8988T (cell line): Measurements from ENCODE around the gene SALL2.
A peak's percentile ranks its signal among the peaks of the same experiment; 100 is the strongest.

ENCODE experiments used
- DNase-seq: peaks from one replicate; pipeline ENCODE4 v3.0.0; 2011

The SALL2 gene

DNA sequence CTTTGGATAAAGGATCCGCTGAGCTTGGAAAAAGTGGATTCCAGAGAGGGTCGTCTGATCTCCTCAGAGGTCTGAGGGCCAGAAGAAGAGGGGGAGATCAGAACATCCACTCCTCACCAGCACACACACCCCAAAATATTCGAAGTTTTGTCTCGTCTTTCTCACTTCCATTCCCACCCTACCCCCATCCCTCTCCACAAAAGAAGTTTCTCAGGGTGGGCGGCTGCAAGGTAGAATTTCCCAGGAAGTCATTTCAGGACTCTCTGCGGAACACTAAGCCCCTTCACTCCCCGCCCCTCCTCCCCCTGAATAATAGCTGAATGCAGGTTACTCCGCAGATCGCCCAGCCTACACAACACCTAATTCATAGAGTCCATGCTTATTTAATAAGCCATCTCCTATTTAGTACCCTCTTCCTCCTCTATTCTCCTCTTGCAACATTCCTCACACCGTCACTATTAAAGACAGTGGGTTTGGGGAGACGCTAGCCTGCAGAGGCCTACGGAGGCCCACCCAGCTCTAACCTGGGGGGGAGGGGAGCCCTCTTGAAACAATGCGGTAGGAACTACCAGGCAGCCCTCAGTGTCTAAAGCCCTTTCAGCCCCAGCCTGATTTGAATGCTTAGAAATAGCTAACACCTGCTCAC lies 649 bp upstream of the SALL2 start:
- DNase-seq, result no peak

DNA sequence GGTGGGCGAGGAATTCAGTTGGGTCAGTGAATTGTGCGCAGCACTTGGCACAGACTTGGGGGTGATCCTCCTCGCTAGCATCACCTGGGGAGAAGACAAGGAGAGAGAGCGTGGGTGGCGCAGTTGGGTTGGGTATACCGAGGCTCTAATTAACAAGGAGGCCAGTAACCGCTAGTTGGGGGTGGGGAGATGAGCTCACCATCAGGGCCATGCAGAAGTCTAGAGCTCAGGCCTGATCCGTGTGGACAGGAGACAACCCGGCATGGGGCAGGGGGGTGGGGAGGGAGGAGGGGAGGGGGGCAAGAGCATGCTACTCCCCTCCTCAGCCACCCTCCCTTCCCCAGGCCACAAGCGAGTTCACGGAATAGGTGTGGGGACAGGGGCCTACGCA lies 580 bp downstream of the SALL2 start:
- DNase-seq, result no peak

DNA sequence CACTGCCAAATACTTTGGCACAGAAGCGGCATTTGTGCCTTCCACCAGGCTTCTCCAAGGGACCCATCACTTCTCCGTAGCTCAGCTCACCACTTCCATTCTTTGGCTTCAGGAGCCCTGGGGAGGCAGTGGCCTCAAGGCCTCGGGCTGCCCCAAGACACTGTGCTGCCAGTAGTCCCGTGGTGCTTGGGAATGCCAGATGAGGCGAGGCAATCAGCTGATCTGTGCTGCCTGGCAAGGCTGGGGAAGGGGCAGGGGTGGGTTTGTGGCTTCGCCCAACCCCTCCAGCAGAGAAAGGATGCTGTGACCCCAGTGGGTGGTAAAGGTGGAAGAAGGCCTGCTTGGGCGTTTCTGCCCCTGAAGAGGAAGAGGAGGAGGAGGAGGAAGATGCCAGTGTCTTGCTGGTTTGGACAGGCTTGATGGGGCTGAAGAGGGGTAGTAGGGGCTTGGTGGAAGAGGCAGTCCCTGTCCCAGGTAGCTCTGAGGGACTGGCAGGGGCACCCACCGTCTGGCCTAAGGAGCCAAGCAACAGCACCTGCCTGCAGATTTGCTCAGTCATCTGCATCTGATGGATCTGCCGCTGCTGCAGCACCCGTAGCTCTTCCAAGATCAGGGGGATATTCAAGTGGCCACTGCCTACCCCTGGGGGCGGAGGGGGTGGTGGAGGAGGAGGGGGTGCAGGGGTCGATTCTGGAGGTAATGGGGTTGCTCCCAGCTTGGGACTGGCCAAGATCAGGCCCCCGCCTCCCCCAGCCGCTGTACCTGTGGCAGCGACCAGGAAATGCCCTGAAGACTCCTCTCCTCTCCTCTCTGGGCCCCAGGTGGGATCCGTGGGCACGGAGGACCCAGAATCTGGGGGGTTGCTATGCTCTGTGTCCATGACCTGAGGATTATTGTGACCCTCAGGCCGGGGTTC lies 1.3 kb downstream of the SALL2 start:
- DNase-seq, result no peak

DNA sequence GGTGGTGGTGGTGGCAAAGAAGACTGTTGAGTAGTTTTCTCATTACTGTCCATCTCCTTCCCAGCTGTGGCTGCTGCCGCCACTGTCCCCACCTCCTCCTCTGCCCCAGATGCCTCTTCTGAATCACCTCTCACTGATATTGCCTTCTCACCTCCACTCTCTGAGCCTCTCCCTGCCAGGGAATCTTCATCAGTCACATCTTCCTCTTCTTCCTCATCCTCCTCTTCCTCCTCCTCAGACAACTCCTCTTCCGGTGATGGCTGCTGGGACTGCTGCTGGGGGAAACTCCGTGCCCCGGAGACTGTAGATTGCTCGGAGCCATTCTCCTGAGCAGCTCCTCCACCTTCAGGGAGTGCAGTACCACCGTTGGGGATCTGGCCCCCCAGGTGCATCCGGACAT lies 2.9 kb downstream of the SALL2 start:
- DNase-seq, result no peak

DNA sequence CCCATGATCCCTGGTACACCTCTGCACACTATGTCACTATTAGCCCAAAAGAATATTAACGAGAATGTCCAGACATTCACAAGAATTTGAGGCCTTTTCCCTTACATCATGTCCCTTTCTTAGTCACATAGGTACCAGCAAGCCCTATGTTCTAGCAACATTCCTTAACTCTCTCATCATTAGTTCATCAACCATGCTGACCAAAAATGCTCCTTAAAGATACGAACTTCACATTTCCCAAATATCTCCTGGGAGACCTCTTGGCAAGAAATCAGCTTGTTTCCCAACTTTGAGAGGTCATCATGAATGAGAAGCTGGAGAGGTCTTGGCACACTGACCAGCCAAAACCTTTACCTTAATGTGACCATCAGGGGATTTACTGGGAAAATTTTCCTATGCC lies 4.6 kb downstream of the SALL2 start:
- no peak for DNase-seq

DNA sequence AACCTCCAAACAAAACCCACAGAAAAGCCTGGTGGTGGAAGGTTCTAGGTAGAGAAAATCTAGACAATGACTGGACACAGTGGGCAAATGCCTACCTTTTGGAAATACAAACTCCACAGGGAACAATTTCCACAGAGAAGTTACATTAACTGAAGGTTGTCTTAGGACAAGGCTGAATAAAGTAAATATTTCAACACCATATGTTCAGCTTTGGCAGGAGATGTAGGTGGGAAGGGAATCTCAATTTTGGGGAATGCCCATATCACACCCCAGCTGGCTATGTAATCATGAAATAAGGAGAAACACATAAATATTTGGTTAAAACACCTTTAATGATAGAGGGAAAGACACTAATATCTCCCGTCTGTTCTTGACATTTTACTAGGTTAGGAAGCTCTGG lies 5.4 kb downstream of the SALL2 start:
- DNase-seq, result no peak

DNA sequence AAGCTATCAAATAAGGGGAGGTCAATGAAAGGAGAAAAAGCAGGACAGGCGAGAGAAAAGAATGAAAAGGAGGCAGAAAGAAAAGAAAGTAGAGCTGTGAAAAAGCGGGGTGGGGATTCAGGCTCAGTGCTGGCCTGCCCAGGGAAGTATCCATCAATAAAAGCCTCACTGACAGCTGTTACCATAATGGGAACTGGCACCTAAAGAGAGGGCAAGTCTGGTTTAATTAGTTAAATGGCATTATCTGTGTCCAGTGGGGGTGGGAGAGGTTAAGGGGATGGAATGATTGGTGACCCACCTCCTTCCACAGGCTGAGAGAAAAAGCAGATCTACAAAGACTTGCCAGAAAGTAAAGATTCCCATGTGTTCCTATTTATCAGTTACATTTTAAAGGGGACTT lies 7.4 kb downstream of the SALL2 start:
- DNase-seq, result no peak

DNA sequence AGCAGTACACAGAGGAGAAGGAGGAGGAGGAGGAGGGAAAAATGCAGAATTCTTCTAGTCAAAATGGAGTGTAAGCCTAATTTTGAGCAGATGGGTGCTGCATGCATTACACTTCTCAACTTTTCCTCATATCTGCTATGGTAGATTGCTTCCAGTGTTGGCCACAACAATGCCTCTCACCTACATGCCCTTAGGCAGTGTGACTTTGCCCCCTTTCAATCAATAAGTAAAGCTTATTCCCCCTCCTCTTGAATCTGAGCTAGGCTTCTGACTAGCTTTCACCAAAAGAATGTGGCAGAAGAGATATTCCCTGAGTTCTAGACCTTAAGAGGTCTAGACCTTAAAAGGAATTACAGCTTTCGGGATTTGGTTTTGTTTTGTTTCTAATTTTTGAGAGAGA lies 11.8 kb downstream of the SALL2 start:
- DNase-seq, result no peak

DNA sequence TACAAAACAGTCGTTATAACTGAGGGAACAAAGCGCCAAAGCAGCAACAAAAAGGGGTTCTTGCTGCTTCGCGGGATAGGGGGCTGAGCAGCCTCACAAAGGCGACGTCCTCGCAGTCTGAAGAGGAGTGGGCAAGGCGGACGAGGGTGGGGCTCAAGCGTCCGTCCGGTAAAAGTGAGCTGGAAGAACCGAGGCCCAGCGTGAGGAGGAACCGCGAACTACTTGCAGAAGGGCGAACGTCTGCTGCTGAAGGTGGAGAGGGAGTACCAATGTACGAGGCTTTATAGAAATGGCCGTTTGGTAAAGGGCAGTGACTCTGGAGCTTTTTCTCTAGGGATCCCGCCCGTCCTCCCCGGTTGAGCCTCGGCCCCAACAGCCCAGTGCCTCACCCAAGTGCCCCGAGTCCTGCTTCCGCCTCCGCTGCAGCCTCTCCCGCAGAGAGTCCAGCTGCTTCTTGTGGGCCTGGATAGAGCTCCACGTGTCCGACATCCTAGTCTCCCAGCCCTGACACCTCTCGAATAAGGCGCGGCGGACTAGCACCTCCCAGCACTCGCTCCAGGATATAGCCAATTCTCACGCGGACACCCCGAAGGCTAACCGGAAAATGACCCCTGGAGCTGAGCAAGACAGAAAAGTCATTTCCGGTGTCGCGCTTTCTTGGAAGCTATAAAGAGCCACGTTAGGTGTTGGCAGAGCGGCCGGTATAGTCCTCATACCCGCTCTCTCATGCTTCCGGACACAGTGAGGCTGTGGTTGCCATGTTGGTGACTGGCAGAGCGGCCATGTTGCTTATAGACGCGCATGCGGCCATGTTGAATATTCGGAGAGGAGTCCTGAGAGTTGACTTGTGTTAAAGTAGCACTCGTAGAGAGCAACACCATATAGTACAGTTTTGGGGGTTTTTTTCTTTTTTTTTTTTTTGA lies 15.2 kb downstream of the SALL2 start, which contains the start of gene METTL3:
Gene METTL3 (minus strand): TSS at position 606 of the 923 bp plus-strand sequence. CDS start 117 bp downstream, at position 489.
- DNase-seq, result peak; percentile 21

DNA sequence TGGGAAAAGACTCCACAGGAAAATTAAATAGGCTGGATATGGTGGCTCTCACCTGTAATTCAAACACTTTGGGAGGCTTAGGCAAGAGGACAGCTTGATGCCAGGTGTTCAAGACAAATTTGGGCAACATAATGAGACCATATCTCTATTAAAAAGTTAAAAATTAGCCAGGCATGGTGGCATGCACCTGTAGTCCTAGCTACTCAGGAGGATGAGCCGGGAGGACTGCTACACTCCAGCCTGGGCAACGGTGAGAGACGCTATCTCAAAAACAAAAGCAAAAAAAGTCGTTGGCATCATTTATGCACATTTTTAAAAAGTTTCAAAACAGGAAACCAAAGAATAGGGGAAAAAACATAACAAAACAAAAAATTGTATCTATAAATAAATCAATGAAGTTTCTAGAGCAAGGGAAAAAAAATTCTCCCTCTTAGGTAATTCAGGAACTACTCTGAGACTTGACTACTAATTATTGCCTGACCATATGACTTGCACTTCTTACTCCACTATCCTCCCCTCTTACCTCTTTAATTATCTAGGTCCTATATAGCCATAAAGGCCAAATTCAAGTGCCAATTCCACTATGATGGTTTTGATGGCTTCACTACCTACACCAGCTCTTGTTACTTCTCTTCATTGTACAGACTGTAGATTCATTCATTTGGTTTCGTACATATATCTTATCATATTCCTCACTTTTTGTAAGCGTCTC lies 16.6 kb downstream of the SALL2 start:
- no peak for DNase-seq

DNA sequence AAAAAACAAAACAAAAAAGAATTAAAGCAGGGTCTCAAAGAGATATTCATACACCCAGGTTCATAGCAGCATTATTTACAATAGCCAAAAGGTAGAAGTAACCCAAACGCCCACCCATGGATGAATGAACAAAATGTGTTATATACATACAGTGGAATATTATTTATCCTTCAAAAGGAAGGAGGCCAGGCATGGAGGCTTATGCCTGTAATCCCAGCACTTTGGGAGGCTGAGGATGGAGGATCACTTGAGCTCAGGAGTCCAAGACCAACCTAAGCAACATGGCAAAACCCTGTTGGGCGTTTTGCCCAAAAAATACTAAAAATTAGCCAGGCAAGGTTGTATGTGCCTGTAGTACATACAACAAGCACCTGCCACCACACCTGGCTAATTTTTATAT lies 19.6 kb downstream of the SALL2 start:
- DNase-seq, result no peak

DNA sequence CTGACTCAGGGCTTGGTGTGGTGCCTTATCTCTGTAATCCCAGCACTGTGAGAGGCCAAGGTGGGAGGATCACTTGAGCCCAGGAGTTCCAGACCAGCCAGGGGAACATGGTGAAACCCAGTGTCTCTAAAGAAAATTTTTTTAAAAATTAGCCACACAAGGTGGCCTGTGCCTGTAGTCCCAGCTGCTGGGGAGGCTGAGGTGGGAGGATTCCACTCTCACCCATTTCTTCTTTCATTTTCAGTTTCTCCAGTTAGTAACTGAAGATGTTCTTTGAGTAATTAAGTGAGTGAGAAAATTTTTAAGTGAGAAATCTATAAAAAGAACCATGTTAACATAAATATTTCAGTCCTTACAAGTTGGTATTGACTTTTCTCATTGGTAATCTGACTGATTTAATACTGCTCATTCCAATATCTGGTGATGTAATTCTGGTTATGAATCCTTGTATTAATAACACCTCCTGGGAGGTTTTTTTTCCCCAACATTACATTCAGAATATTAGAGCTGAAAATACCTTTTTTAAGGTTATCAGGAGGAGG lies 21.1 kb downstream of the SALL2 start:
- no peak for DNase-seq

DNA sequence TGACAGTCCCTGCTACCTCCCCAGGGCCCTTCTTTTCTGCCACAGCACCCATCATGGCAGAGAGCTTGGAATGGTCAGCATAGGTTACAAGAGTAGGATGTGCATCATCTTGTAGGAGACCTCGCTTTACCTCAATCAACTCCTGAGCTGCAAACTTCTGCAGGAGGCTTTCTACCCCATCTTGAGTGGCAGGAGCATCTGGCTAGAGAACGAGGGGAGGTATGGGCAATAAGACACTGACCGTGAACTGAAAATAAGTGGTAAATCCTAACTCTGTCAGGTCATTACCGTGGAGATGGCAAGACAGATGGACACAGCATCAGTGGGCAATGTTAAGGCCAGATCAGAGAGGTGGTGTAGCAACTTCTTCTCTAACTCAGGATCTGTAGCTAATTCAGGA lies 22.8 kb downstream of the SALL2 start:
- DNase-seq, result no peak

DNA sequence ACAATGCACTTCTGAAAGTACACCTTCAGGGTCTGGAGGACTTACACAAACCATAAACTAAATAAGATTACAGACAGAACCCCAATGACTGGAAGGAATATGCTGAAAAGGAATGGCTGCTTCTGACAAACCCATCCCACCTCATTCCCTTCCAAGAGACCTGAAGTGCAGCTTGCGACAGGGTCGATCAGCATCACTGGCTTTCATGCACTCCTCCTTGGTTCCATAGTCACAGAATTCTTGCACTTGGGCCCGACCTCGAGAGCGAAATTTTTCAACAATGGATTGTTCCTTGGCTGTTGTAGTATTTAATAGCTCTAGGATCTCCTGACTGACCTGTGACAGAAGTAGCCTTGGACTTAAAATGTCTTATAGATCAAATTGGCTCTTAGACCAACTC lies 24.6 kb downstream of the SALL2 start:
- no peak for DNase-seq

DNA sequence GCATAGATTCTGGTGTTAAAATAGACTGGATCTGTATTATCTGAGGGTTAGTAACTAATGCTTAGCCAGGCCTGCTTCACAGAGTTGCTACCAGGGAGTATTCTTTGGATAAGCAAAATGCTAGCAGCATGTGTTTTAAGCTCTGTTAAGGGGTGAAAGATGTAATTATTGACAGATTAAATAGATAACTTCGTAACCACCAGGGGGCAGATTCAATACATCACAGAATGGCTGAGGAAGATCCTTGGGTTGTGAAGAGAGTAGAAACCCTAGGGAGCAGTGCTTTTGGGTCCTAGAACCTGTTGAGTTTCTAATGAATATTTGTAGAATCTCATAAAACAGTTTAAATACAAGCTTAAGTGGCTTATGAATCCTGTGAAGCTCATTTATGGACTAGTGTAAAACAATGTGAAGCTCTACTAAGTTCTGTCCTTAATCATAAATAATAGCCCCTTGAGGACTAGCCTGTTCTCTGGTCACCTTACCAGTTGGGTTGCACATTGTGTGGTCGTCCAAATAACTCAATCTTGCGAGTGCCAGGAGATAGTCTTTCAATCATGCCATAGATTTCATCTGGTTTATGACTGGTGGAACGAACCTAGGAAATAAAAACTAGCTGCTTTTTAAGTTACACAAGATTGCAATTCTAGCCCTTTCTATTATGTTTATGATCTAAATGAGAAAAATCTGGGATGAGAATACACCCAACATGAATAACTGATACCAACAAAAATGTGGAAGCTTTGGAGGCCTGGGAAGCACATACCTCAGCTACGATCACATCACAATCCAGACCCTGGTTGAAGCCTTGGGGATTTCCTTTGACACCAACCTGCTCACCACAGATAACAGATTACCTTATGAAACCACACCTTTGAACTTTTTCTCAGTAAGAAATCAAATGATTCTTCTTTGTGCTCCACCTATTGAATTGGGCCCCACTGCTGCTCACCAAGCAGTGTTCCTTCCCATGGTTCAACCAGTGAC lies 27.3 kb downstream of the SALL2 start:
- no peak for DNase-seq

DNA sequence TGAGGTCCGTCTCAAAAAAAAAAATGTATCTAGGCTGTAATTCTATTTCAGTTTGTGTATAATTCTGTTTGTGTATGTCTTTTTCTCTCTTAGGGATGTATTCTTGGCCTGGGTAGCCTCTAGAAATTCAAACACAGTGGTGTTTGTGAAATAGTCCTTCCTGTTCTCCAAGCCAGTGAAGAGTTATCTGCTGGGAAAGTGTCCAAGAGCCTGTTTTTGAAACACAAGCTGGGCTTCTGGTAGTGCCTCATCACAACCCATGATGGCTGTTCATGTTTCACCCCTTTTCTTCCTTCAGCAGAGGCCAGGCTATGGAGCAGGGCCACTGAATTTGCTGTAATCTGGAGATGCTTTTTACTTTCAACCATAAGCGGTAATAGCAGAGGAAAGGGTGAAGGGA lies 29.7 kb downstream of the SALL2 start:
- DNase-seq, result no peak

DNA sequence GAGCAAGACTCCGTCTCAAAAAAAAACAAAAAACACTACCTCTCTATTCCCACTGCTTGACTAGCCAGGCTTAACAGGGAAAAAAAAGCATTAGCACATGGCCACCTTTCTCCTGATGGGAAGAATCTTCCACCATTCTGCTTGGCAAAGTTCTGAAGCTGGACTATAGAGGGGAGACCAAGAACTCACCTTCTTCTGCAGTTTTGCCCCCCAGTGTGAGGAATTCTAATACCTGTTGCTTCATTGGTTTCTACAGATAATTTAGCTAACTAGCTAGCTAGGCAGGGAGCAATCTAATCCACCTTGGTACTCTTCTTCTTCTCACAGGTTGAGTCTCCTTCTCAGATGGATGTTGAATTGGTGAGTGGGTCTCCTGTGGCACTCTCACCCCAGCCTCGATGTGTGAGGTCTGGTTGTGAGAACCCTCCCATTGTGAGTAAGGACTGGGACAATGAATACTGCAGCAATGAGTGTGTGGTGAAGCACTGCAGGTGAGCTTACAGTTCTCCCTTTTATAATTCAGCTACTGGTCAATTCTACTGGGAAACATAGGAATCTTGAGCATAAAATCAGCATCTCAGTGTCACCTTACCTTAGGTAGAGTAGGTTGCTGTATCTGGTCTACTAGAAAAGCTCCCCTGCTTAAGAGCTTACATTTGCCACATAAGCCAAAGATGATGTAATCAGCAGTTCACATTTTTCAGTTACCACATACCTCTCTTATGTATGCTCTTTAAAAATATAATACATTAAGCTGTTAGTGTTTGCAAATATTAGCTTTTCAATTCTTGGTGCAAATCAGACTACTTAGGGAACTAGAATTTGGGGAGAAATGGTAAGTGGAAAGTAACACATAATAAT lies 31.0 kb downstream of the SALL2 start:
- DNase-seq, result no peak

DNA sequence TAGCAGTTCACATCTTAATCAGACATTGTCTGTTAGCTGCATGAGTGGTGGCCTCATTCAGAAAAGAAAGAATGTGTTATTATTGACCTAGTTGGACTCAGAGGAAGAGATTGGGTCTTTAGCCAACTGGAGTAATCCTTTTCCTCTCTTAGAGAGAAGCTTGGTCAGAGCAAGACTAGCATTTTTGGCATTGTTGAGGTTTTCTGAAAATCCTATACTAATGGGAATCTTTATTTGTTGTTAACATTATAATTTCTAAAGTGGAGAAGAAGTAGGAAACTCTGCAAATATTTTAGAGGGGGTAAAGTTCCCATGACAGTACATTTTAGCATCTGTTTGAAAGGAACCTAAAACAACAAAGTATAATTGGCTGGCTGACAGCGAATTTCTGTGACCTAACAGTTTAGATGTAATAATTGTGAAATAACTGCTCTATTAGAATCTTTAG lies 39.5 kb downstream of the SALL2 start:
- DNase-seq, result no peak

DNA sequence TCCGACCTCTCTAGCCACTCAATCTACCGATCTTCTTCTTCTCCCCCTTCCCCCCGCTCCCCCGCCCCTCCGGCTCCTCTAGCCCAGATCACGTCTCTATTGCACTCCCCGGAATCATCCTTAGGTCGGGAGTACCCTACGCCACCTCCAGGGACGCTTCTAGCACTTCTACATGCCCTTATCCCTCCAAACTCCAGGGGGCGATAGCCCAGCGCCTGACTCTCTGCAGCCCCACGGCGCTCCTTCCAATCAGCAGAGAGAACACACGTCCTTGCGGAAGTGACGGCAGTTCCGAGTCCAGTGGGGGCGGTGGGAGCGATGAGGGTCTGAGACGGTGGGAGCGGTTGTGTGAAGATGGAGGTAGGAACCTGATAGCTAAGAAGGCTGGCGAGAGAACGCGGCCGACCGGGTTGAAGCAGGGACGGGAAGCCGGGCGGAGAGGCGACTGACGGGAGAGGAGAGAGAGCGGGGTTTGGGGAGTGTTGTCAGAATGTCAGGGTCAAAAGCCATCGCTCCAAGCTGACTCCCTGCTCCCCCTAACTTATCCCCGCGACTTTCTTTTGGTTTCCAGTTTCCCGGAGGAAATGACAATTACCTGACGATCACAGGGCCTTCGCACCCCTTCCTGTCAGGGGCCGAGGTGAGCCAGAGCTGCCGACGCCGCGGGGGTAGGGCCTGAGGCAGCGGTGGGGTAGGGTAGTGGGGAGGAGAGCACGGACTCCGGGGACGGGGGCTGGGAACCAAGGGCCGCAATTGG lies 49.0 kb downstream of the SALL2 start, which contains the start of the genes RAB2B and TOX4:
Gene RAB2B (minus strand): TSS at position 35 of the 757 bp plus-strand sequence. CDS start 87 bp downstream, outside the sequence.
Gene TOX4 (plus strand): TSS at position 271 of the 757 bp plus-strand sequence. CDS start 84 bp downstream, at position 355.
- DNase-seq, result peak; percentile 41
